ENCODE measurements around the gene TRAK1. TPM values are rescaled to one million over a fixed set of nuclear protein-coding genes. Genes with fewer than 3 reads are reported as not detected.

The TRAK1 gene
- total RNA-seq, 1 experiment from 2014 or later: 41.0 TPM

DNA sequence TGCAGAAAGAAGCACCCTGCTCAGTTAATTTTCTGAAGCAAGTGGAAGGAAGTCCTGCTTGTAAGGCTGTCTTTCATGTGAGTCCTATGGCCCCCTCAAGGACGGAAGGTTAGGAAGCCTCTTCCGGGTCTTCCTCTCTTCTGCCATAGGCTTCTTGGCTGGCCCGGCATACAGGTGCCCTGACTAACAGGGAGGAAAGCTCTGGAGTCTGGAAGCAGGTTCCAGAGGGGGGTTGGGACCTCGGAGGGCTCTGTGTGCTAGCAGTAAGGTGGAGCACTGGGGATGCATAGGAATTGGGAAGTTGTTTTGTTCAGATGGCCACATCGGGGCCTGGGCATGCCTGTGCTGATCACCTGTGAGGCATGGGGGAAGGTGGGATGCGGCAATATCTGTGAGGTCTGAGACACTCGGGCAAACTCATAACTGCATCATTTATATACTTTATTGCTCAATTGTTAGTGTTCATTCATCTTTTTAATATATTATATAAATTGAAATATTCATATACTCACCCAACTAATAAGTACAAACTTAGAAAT lies 49.6 kb downstream of the TRAK1 start:
- Mint-ChIP-seq H3K27me3 (ENCODE audit: low read depth) (no peaks in the 10 kb centered on the region), H3K9me3 (no peaks in the 10 kb centered on the region), H3K27ac (0 out of 2 replicates have a peak overlapping the region, but pooled peaks have one; percentile 27), H3K4me1 (peaks cover 9% of the 10 kb centered on the region), H3K4me3 (no peak overlapping the region), H3K36me3 (no peaks in the 10 kb centered on the region)
- peak; percentile 77 for ATAC-seq
- DNase-seq (ENCODE audit: low spot score): peak; percentile 28
- ChIA-PET POLR2A (interaction anchor here (1.3 kb wide), 1 partner anchor 39 kb away, joined by 3 read pairs; no protein-coding TSS in a partner anchor), CTCF (interaction anchor here (2.1 kb wide), 1 partner anchor 50 kb away, joined by 10 read pairs; no protein-coding TSS in a partner anchor)
- TF ChIP-seq ZNF416 (CRISPR knock-in tag; IDR thresholded peaks at IDR 0.05) (no peak), GABPB1 (CRISPR knock-in tag; IDR thresholded peaks at IDR 0.05) (no peak), ZNF138 (CRISPR knock-in tag; conservative IDR thresholded peaks at IDR 0.05) (no peak)
- TF ChIP-seq, protein P1, sequence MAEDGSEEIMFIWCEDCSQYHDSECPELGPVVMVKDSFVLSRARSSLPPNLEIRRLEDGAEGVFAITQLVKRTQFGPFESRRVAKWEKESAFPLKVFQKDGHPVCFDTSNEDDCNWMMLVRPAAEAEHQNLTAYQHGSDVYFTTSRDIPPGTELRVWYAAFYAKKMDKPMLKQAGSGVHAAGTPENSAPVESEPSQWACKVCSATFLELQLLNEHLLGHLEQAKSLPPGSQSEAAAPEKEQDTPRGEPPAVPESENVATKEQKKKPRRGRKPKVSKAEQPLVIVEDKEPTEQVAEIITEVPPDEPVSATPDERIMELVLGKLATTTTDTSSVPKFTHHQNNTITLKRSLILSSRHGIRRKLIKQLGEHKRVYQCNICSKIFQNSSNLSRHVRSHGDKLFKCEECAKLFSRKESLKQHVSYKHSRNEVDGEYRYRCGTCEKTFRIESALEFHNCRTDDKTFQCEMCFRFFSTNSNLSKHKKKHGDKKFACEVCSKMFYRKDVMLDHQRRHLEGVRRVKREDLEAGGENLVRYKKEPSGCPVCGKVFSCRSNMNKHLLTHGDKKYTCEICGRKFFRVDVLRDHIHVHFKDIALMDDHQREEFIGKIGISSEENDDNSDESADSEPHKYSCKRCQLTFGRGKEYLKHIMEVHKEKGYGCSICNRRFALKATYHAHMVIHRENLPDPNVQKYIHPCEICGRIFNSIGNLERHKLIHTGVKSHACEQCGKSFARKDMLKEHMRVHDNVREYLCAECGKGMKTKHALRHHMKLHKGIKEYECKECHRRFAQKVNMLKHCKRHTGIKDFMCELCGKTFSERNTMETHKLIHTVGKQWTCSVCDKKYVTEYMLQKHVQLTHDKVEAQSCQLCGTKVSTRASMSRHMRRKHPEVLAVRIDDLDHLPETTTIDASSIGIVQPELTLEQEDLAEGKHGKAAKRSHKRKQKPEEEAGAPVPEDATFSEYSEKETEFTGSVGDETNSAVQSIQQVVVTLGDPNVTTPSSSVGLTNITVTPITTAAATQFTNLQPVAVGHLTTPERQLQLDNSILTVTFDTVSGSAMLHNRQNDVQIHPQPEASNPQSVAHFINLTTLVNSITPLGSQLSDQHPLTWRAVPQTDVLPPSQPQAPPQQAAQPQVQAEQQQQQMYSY (CRISPR knock-in tag; IDR thresholded peaks at IDR 0.05): peak; percentile 57; the same call in 1 of the 2 replicates

DNA sequence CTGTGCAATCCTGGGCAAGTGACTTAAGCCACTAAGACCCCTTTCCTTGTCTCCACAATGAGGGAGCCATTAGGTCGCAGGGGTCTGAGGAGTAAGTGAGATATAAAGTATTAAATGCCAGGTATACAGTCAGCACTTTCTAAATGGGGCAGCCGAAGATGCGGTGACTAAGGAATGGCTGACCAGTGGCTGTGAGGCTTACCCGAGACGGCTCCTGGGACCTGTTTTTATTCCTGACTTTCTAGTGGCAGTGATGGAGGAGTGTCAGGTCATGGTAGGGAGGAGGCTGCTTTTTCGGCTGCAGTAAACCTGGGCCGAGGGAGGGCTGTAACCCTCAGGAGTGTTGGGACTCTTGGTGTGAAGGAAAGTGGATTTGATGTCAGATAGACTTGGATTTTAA lies 52.3 kb downstream of the TRAK1 start:
- DNase-seq (ENCODE audit: low spot score) (no peak), ATAC-seq (no peak)
- Mint-ChIP-seq H3K4me1 (peaks cover 9% of the 10 kb centered on the region), H3K9me3 (no peaks in the 10 kb centered on the region), H3K36me3 (no peaks in the 10 kb centered on the region), H3K27me3 (ENCODE audit: low read depth) (no peaks in the 10 kb centered on the region), H3K27ac (no peak overlapping the region), H3K4me3 (no peak overlapping the region)
- ChIA-PET POLR2A (no interaction called here), CTCF (interaction anchor here (2.0 kb wide), 1 partner anchor 48 kb away, joined by 9 read pairs; no protein-coding TSS in a partner anchor)
- TF ChIP-seq USF2 (CRISPR knock-in tag; IDR thresholded peaks at IDR 0.05) (no peak), CBFB (CRISPR knock-in tag; IDR thresholded peaks at IDR 0.05; ENCODE audit: low read depth) (no peak), CDX4 (CRISPR knock-in tag; IDR thresholded peaks at IDR 0.05; ENCODE audit: borderline replicate concordance) (no peak), FOXK1 (CRISPR knock-in tag; IDR thresholded peaks at IDR 0.05) (no peak), ZNF512 (CRISPR knock-in tag; IDR thresholded peaks at IDR 0.05; ENCODE audit: borderline replicate concordance) (no peak), FOXP1 (CRISPR knock-in tag; IDR thresholded peaks at IDR 0.05; ENCODE audit: borderline replicate concordance) (no peak), E2F4 (CRISPR knock-in tag; IDR thresholded peaks at IDR 0.05; ENCODE audit: borderline replicate concordance, low read depth) (no peak), ZBTB43 (CRISPR knock-in tag; IDR thresholded peaks at IDR 0.05) (no peak), TCF7 (CRISPR knock-in tag; IDR thresholded peaks at IDR 0.05; ENCODE audit: low read depth) (no peak), ATF1 (CRISPR knock-in tag; IDR thresholded peaks at IDR 0.05) (no peak), NFYB (CRISPR knock-in tag; conservative IDR thresholded peaks at IDR 0.05; ENCODE audit: low read depth) (no peak), SOX15 (CRISPR knock-in tag; IDR thresholded peaks at IDR 0.05) (no peak), MXD4 (CRISPR knock-in tag; IDR thresholded peaks at IDR 0.05; ENCODE audit: borderline replicate concordance) (no peak)
- TF ChIP-seq, protein P2, sequence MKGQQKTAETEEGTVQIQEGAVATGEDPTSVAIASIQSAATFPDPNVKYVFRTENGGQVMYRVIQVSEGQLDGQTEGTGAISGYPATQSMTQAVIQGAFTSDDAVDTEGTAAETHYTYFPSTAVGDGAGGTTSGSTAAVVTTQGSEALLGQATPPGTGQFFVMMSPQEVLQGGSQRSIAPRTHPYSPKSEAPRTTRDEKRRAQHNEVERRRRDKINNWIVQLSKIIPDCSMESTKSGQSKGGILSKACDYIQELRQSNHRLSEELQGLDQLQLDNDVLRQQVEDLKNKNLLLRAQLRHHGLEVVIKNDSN (CRISPR knock-in tag; IDR thresholded peaks at IDR 0.05): no peak
- TF ChIP-seq, protein P3, sequence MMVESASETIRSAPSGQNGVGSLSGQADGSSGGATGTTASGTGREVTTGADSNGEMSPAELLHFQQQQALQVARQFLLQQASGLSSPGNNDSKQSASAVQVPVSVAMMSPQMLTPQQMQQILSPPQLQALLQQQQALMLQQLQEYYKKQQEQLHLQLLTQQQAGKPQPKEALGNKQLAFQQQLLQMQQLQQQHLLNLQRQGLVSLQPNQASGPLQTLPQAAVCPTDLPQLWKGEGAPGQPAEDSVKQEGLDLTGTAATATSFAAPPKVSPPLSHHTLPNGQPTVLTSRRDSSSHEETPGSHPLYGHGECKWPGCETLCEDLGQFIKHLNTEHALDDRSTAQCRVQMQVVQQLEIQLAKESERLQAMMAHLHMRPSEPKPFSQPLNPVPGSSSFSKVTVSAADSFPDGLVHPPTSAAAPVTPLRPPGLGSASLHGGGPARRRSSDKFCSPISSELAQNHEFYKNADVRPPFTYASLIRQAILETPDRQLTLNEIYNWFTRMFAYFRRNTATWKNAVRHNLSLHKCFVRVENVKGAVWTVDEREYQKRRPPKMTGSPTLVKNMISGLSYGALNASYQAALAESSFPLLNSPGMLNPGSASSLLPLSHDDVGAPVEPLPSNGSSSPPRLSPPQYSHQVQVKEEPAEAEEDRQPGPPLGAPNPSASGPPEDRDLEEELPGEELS (CRISPR knock-in tag; IDR thresholded peaks at IDR 0.05): no peak
- TF ChIP-seq, protein P4, sequence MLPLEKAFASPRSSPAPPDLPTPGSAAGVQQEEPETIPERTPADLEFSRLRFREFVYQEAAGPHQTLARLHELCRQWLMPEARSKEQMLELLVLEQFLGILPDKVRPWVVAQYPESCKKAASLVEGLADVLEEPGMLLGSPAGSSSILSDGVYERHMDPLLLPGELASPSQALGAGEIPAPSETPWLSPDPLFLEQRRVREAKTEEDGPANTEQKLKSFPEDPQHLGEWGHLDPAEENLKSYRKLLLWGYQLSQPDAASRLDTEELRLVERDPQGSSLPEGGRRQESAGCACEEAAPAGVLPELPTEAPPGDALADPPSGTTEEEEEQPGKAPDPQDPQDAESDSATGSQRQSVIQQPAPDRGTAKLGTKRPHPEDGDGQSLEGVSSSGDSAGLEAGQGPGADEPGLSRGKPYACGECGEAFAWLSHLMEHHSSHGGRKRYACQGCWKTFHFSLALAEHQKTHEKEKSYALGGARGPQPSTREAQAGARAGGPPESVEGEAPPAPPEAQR (CRISPR knock-in tag; IDR thresholded peaks at IDR 0.05): no peak
